Caco-2 (cell line): Measurements from ENCODE around the gene PARVG. TPM values are rescaled to one million over a fixed set of nuclear protein-coding genes. Genes with fewer than 3 reads are reported as not detected.

Experiments used
- BruUV-seq: library from RNA; stranded (reverse); fragments of 400-500 nt; replicated peaks from 2 replicates; lab custom pipeline; 2021; lab: Mats Ljungman, UMichigan
- CTCF ChIA-PET: fragments of 300-600 bp; sonication (Branson Sonifier 250); formaldehyde crosslinking; loops from one replicate; lab custom pipeline; 2022; ENCODE audit warnings: antibody characterized with exemption; lab: Charles Lee
- POLR2A ChIA-PET: fragments of 300-600 bp; sonication (Branson Sonifier 250); formaldehyde crosslinking; loops from one replicate; lab custom pipeline; 2022; ENCODE audit warnings: antibody characterized with exemption; lab: Charles Lee
- DNase-seq, 2 experiments: peaks; one replicate each; pipeline versions ENCODE4 v3.0.0 to v3.0.0-alpha.2; 2020 to 2022
- H3K27me3 ChIP-seq: replicated peaks from 2 replicates; pipeline ENCODE4 v1.6.0; 2011; ENCODE audit warnings: low read length; ENCODE audit not compliant: control insufficient read depth, insufficient read depth
- H3K36me3 ChIP-seq: 2 replicates; pipeline ENCODE4 v1.5.1; 2011; ENCODE audit warnings: low read length; ENCODE audit not compliant: control insufficient read depth, insufficient read depth
- H3K4me1 ChIP-seq: fragments of 250-450 bp; sonication (Bioruptor Pico); 2 replicates; pipeline ENCODE4 v1.5.1; 2020; ENCODE audit warnings: mild to moderate bottlenecking
- H3K4me3 ChIP-seq: 2 replicates; pipeline ENCODE4 v1.5.1; 2011; ENCODE audit warnings: low read depth, mild to moderate bottlenecking, control low read depth, low read length
- H3K9me3 ChIP-seq: fragments of 250-450 bp; sonication (Bioruptor Pico); 2 replicates; pipeline ENCODE4 v1.5.1; 2020; ENCODE audit warnings: mild to moderate bottlenecking, moderate library complexity
- H3K27ac Mint-ChIP-seq: one replicate; pipeline ENCODE4 v1.8.0; 2022; ENCODE audit warnings: mixed read lengths; ENCODE audit not compliant: unreplicated experiment
- H3K27me3 Mint-ChIP-seq: one replicate; pipeline ENCODE4 v1.8.0; 2022; ENCODE audit warnings: mixed read lengths; ENCODE audit not compliant: insufficient read depth, unreplicated experiment
- H3K36me3 Mint-ChIP-seq: one replicate; pipeline ENCODE4 v1.8.0; 2022; ENCODE audit warnings: mild to moderate bottlenecking, mixed read lengths; ENCODE audit not compliant: insufficient read depth, unreplicated experiment
- H3K4me1 Mint-ChIP-seq: one replicate; pipeline ENCODE4 v1.8.0; 2022; ENCODE audit warnings: low read depth, mixed read lengths; ENCODE audit not compliant: unreplicated experiment
- H3K4me3 Mint-ChIP-seq: one replicate; pipeline ENCODE4 v1.8.0; 2022; ENCODE audit warnings: mild to moderate bottlenecking, moderate library complexity, mixed read lengths; ENCODE audit not compliant: unreplicated experiment
- H3K9me3 Mint-ChIP-seq: one replicate; pipeline ENCODE4 v1.8.0; 2022; ENCODE audit warnings: mixed read lengths; ENCODE audit not compliant: unreplicated experiment
- CTCF ChIP-seq, 2 experiments: fragments of 200-600 bp in 1 of 2; IDR thresholded peaks; 1 replicate in 1 of 2; 2 replicates in 1 of 2; pipeline versions ENCODE4 v1.5.1 to v1.8.0; 2011 to 2022; ENCODE audit warnings: antibody characterized with exemption in 1 of 2, control low read depth in 1 of 2, inconsistent platforms in 1 of 2, low read depth in 1 of 2, low read length in 1 of 2, mild to moderate bottlenecking in 1 of 2, moderate library complexity in 1 of 2; ENCODE audit not compliant: insufficient read depth in 1 of 2, severe bottlenecking in 1 of 2, unreplicated experiment in 1 of 2
- intact Hi-C: fragments of 100-400 bp; cut with micrococcal nuclease; formaldehyde crosslinking; loops from one replicate; pipeline ENCODE4 v1.10.0; 2022; ENCODE audit not compliant: unreplicated experiment
- total RNA-seq: library from RNA; stranded (reverse); gene quantifications from 2 replicates; pipeline ENCODE4 v1.2.3, GENCODE V29; 2022

PARVG gene
- total RNA-seq, 1 experiment from 2014 or later = not detected

- POLR2A ChIA-PET = no interaction called here
- DNase-seq = no peak
- CTCF ChIA-PET = no interaction called here
- TF ChIP-seq CTCF (IDR thresholded peaks at IDR 0.05; ENCODE audit: insufficient read depth in 1 of 2, low read depth in 1 of 2, low read length in 1 of 2, severe bottlenecking in 1 of 2, unreplicated experiment in 1 of 2) = no peak
- no peaks in the 10 kb centered on the region for H3K4me1 Mint-ChIP-seq
- no peaks in the 10 kb centered on the region for H3K36me3 ChIP-seq
- H3K36me3 Mint-ChIP-seq = no peaks in the 10 kb centered on the region
- no peaks in the 10 kb centered on the region for H3K27me3 Mint-ChIP-seq
- no peaks in the 10 kb centered on the region for H3K9me3 Mint-ChIP-seq
- no peak overlapping the region for H3K4me3 Mint-ChIP-seq
- H3K27me3 ChIP-seq = no peaks in the 10 kb centered on the region
- no peak overlapping the region for H3K27ac Mint-ChIP-seq
- intact Hi-C loops = no loop called here
- H3K9me3 ChIP-seq = no peaks in the 10 kb centered on the region
- no TSS peak for BruUV-seq
- H3K4me3 ChIP-seq = no peak overlapping the region
- no peaks in the 10 kb centered on the region for H3K4me1 ChIP-seq
Measured at GRCh38 chr22:44167501-44167900, 13.2 kb upstream of the PARVG start.

GRCh38 chr22:44168206-44168605, 12.5 kb upstream of the PARVG start:
- Histone ChIP-seq H3K4me3 (no peak overlapping the region), H3K36me3 (no peaks in the 10 kb centered on the region), H3K4me1 (no peaks in the 10 kb centered on the region), H3K9me3 (no peaks in the 10 kb centered on the region), H3K27me3 (no peaks in the 10 kb centered on the region)
- no peak for DNase-seq
- POLR2A ChIA-PET = no interaction called here
- no peaks in the 10 kb centered on the region for H3K36me3 Mint-ChIP-seq
- H3K27ac Mint-ChIP-seq = no peak overlapping the region
- no peaks in the 10 kb centered on the region for H3K27me3 Mint-ChIP-seq
- intact Hi-C loops = no loop called here
- BruUV-seq = no TSS peak
- no peak for TF ChIP-seq CTCF (IDR thresholded peaks at IDR 0.05; ENCODE audit: insufficient read depth in 1 of 2, low read depth in 1 of 2, low read length in 1 of 2, severe bottlenecking in 1 of 2, unreplicated experiment in 1 of 2)
- CTCF ChIA-PET = no interaction called here
- no peaks in the 10 kb centered on the region for H3K9me3 Mint-ChIP-seq
- H3K4me3 Mint-ChIP-seq = no peak overlapping the region
- no peaks in the 10 kb centered on the region for H3K4me1 Mint-ChIP-seq

DNA sequence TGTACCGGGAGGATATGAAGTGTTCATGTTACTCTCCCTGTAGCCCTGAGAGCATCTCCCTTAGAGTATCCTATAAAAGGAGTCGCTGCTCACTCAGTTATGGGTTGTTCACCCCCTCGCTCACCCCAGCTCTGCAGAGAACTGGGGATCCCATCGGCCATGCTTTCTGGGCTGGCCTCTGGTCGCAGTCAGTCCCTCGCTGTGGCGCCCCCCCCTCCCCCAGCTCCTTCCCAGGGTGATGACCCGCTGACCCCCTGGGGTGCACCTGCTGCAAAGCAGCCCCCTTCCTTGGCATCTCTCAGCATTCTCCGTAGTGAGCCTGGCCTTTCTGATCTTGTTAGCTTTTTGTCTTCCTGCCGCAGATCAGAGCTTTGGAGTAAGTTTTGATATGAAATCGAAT, 10.3 kb upstream of the PARVG start:
- Mint-ChIP-seq H3K4me1 (no peaks in the 10 kb centered on the region), H3K9me3 (no peaks in the 10 kb centered on the region), H3K27ac (no peak overlapping the region), H3K36me3 (no peaks in the 10 kb centered on the region), H3K27me3 (no peaks in the 10 kb centered on the region), H3K4me3 (no peak overlapping the region)
- H3K9me3 ChIP-seq = no peaks in the 10 kb centered on the region
- POLR2A ChIA-PET = no interaction called here
- intact Hi-C loops = no loop called here
- H3K4me3 ChIP-seq = no peak overlapping the region
- DNase-seq = no peak
- TF ChIP-seq CTCF (IDR thresholded peaks at IDR 0.05; ENCODE audit: insufficient read depth in 1 of 2, low read depth in 1 of 2, low read length in 1 of 2, severe bottlenecking in 1 of 2, unreplicated experiment in 1 of 2) = no peak
- CTCF ChIA-PET = no interaction called here
- no TSS peak for BruUV-seq
- no peaks in the 10 kb centered on the region for H3K27me3 ChIP-seq
- H3K36me3 ChIP-seq = no peaks in the 10 kb centered on the region
- no peaks in the 10 kb centered on the region for H3K4me1 ChIP-seq
